GM18526 (cell line): ENCODE results near the gene ENO1.
A peak's percentile ranks its signal among the peaks of the same experiment; 100 is the strongest.

Source experiments
- POLR2A ChIP-seq: IDR thresholded peaks from 3 replicates; pipeline ENCODE4 v1.6.1; 2011; ENCODE audit not compliant: insufficient read length; ENCODE audit errors: extremely low read depth

ENO1 gene

DNA sequence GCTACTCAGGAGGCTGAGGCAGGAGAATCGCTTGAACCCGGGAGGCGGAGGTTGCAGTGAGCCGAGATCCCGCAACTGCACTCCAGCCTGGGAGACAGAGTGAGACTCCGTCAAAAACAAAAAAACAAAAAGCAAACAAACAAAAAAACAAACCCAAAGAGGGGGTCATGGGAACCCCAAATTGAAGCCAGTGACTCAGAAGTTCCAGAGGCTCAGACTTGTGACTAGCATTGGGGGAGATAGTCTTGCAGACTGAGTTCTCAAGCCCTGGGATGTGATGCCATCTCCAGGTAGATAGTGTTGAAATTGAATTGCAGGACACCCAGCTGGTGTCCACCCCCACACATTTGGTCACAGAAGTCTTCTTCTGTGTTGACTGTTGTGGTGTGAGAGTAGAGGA is 24.9 kb upstream of the ENO1 start:
- no peak for TF ChIP-seq POLR2A

DNA sequence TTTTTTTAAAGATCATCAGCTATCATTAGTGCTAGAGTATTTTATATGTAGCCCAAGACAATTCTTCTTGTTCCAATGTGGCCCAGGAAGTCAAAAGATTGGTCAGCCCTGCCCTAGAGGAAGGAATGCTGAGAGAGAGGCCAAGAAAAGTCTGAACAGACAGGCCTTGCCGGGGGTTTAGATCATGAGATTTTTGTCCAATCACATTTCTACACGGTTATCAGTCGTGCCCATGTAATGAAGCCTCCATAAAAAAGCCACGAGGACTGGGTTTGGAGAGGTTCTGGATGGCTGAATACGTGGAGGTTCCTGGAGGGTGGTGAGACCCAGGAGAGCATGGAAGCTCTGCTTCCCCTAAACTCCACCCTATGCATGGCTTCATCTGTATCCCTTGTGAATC is 24.3 kb upstream of the ENO1 start:
- no peak for TF ChIP-seq POLR2A

DNA sequence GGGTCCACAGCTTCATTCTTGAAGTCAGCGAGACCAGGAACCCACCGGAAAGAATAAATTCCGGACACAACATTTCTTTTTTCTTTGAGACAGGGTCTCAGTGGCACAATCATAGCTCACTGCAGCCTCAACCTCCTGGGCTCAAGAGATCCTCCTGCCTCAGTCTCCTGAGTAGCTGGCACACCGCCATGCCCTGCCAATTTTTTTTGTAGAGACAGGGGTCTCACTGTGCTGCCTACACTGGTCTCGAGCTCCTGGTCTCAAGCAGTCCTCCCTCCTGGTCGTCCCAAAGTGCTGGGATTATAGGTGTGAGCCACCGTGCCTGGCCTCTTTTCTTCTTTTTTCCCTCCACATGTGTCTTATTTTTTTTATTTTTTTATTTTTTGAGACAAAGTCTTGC is 20.6 kb upstream of the ENO1 start:
- no peak for TF ChIP-seq POLR2A

DNA sequence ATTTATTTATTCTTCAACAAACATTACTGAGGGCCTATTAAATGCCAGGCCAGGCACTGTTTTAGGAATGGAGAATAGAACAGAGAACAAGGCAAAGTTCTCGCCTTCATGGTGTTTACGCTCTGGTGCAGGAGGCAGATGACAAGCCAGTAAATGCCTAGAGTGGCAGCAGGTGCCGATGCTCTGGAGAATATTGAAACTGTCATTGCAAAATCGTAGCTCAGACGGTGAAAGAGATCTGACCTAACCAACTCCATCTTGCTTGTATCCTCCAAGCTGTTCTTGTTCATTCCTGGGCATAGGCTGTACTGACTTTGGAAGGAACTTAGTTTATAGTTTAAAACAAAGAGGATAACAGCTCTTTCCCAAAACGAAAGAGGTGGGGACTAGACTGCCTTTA is 13.5 kb upstream of the ENO1 start:
- no peak for TF ChIP-seq POLR2A

DNA sequence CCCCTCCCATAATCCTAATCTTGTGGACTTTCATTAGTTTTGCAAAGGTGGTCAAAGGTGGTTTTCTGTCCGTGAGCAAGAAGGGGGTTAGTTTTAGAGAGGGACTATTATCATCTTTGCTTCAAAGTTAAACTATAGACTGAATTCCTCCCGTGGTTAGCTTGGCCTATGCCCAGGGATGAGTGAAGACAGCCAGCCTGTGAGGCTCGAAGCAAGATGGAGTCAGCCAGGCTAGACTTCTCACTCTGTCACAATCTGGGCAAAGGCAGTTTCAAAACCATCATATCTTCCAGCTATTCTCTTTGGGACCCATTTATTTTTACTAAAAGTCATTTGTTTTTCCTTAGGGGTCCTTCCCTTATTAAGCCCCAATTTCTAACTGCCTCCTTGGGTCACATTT is 12.9 kb upstream of the ENO1 start:
- TF ChIP-seq POLR2A, result no peak

DNA sequence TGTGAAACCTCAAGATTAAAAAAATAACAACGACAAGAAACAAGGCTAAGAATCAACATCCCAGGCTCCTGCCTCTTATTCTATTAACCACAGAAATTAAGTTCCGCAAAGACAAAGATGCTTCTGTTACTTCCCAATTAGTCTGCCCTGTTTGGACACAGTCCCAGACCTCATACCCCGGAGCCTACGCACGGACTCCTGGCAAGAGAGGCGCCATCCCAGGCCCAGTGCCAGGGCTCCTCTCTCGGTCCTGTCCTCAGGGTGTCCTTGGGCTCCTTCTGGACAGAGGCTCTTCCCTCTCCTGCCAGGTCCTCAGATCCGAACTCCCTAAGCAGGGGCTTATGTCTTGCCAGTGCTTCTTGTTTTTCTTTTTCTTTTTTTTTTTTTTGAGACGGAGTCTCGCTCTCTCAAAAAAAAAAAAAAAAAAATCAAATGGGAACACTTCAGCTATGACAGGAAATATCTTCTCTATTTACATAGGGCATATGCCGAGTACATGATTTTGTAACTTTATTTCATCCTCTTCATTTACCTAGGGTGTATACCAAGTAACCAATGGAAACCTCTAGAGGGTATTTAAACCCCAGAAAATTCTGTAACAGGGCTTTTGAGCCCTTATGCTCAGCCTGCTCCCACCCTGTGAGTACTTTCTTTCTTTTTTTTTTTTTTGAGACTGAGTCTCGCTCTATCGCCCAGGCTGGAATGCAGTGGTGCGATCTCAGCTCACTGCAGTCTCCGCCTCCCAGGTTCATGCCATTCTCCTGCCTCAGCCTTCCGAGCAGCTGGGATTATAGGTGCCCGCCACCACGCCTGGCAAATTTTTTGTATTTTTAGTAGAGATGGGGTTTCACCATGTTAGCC is 11.7 kb upstream of the ENO1 start:
- TF ChIP-seq POLR2A, result no peak

DNA sequence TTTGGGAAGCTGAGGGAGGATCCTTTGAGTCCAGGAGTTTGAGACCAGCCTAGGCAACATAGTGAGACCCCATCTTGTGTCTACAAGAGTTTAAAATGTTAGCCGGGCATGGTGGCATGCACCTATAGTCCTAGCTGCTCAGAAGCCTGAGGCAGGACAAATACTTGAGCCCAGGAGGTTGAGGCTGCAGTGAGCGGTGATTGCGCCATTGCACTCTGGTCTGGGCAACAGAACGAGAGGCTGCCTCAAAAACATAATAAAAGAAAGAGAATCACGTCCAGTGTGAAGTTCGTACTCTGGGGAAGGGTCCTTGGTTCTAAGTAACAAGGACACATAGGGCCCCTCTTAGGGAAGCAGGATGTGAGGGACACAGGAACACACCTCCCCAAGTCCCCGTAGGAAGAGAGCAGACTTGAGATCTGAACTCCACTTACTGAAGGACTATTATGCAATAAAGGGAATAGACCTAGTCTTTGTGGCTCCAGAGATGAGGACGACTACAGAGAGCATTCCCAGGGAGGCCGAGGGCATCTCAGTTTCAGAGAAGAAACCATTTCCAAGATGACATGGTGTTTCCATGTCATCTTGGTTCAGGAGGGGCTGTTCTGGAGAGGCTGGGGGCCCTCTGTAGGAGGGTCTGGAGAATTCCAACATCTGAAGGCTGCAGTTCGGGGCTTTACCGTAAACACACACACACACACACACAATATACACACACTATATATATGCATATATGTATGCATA is 10.8 kb upstream of the ENO1 start:
- no peak for TF ChIP-seq POLR2A

DNA sequence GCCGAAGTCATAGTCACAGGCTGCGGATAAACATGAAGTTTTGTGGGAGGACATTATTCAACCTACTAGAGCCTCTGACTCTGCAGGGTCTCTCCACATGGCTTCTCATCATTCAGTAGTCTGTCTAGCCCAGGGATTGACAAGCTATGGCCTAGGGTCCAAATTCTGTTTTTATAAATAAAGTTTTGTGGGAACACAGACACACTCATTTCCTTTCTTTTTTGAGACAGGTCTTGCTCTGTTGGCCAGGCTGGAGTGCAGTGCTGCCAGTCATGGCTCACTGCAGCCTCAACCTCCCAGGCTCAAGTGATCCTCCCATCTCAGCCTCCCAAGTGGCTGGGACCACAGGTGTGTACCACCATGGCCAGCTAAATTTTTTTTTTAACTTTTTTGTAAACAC is 8.1 kb upstream of the ENO1 start:
- no peak for TF ChIP-seq POLR2A

DNA sequence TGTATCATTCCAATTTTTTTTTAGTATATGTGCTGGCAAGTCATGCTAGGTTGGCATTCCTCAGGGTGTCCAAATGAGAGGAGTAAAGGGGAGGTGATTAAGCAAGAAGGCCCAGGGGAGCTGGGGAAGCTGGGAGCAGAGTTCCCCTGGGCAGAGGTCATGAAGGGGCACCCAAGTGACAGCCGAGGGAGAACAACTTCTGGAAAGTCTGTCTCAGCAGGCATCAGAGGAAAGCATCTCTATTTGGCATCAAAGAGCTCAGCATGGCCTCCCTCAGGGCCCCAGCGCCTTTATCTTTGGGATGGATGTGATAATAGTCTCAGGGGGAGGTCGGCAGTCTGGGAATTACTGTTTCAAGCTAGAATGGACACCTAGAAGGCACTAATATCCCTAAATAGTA is 5.0 kb upstream of the ENO1 start:
- TF ChIP-seq POLR2A, result no peak

DNA sequence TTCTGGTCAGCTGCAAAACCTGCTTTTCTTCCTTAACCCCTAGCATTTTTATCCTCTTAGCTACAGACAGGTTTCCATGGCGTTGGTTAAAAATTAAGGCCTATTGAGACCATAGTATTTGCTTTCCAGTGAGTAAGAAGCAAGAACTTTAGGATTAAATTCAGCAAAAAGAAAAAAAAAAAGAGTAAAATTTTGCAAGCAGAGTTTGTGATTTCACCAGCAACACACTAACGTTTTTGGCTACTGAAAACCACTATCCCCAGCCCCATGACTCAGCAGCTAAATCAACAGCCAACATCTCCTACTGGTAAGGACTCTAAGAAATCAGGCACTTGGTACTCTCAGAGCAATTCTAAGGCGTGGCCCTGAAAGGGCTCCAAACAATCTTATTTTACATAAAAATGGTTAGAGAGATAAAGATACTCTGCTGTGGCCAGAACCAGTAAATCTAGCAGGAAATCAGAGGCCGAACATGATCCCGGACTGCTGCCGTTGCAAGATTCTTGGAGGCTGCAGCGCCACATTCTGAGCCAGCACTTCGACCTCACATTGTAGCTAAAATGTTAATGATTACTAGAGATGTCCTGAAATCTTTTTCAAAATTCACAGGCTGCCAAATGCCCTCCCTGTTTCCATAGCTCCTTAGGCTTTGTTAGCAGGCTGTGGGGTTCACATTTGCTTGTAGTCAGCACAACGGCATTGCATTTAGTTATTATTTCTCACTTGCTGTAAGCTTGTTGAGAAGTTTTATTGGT is 1.6 kb upstream of the ENO1 start:
- TF ChIP-seq POLR2A, result no peak

DNA sequence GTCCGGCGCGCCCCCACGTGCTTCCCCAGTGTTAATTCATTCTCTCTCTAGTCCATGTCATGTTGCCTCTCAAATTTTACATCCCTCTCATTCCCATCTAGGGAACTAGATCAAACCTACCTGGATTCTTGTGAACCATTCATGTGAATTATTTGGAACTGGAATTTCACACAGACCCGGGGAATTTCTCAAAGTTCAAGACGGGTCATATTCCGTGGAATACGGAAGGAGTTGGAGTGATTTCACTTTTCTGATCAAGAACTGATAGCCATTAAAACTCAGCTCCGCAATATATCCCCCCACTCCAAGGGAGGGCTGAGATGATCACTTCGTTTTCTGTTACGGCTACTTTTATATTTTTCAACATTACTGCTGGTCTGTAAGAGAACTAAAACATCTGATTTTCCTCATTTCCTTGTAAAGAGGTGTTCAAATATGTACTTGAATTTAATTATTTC is 1.0 kb upstream of the ENO1 start:
- TF ChIP-seq POLR2A, result no peak

DNA sequence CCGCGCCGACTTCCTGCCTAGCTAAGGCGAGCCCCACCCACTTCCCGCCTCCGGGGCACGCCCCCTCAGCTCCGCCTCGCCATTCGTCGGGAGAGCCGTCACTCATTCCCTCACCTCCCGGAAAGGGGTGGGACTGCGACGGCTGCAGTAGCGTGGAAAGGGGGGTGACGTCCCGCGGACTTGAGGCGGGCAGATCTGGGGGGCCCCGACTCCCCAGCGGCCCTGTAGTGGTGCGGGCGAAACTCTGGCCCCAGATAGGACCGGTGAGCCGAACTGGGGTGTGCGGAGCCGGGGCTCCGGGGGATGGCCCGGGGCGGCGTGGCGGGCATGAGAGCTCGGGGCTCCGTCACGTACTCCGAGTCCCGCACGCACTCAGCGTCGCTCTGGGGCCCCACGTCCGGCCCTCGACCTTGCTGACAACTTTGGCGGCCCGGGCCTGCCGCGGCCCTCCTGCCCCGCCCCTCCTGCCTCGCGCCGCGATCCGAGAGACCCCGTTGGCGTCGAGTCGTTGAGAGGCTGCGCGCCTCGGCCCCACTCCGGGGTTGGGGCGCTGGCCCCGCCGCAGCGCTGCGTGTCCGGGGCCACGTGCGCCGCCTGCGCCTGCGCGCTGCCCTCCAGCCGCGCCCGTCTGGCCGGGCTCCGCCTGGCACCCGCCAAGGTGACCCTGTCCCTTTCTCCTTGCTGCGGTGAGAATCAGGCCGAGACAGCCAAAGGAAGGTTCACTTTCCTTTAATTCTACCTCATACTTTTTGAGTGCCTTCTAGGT is 395 bp upstream of the ENO1 start:
- peak; percentile 77 for TF ChIP-seq POLR2A

DNA sequence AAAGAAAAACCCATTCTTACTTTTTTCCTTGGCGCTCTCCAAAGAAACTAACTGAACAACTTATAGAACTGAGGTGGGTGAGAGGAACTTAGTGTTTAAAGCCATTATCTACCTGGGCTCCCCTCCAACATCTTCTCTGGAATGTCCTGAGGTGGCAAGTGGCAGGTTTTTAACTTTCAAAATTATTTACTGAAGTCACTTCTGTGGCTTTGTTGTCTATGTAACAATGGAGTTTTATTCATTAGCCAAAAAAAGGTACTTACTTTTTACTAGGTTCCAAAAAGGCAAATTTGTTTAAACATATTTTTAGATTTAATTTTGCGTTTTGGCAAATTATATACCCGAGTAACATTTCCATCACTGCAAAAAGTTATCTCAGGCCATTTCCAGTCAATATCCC is 2.4 kb downstream of the ENO1 start:
- no peak for TF ChIP-seq POLR2A

DNA sequence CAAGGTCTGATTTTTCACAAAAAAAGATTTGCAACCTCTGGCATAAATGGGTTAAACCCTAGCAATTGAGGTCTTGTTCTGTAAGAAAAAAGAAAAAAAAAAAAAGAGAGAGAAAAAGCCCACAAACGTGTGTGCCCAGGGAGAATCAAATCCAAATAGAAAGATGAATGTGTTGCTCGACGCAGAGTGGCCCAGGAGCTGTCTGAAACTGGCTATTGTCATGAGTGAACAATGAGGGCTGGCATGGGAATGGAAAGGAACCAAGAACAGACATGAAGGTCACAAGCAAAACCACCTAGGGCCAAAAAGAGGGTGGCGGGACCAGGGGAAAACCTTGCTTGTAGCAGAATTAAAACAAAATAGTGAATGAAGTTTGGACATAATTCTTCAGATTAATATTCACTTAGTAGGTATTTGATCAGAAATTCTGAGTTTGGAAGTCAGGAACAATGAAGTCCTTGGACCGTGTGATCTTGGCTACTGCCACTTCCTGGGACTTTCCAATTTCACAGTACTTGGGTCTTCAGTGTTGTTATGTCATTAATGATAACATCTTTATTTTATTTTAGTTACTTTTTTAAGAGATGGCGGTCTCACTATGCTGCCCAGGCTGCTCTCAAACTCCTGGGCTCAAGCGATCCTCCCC is 3.1 kb downstream of the ENO1 start:
- TF ChIP-seq POLR2A, result no peak
